ENCODE results near the gene SIK3.

The SIK3 gene

DNA sequence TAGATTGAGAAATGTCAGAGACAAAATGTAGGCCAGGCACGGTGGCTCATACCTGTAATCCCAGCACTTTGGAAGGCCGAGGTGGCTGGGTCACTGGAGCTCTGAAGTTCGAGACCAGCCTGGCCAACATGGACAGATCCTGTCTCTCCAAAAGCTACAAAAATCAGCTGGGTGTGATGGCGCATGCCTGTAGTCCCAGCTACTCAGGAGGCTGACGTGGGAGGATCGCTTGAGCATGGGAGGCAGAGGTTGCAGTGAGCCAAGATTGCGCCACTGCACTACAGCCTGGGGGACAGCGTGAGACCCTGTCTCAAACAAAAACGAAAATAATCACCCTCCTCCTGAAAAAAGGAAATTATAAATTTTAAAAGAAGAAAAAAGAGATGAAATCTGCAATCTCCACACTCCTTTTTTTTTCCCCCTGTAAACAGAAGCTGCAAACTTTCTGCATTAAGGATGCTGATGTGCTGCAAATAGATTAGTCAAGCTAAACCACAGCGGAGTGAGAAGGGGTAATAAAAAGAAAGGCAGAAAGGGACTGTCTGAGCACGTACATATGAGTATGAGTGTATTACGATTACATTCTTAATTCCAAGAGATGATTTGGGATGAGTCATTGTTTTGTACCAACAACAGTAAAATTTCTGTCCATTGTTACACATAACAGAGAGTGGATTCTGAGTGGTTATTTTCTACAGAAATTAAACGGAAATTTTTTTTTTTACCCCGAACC is 87.3 kb downstream of the SIK3 start:
- TF ChIP-seq, protein P1, sequence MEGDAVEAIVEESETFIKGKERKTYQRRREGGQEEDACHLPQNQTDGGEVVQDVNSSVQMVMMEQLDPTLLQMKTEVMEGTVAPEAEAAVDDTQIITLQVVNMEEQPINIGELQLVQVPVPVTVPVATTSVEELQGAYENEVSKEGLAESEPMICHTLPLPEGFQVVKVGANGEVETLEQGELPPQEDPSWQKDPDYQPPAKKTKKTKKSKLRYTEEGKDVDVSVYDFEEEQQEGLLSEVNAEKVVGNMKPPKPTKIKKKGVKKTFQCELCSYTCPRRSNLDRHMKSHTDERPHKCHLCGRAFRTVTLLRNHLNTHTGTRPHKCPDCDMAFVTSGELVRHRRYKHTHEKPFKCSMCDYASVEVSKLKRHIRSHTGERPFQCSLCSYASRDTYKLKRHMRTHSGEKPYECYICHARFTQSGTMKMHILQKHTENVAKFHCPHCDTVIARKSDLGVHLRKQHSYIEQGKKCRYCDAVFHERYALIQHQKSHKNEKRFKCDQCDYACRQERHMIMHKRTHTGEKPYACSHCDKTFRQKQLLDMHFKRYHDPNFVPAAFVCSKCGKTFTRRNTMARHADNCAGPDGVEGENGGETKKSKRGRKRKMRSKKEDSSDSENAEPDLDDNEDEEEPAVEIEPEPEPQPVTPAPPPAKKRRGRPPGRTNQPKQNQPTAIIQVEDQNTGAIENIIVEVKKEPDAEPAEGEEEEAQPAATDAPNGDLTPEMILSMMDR (IDR thresholded peaks at IDR 0.05), result no peak

DNA sequence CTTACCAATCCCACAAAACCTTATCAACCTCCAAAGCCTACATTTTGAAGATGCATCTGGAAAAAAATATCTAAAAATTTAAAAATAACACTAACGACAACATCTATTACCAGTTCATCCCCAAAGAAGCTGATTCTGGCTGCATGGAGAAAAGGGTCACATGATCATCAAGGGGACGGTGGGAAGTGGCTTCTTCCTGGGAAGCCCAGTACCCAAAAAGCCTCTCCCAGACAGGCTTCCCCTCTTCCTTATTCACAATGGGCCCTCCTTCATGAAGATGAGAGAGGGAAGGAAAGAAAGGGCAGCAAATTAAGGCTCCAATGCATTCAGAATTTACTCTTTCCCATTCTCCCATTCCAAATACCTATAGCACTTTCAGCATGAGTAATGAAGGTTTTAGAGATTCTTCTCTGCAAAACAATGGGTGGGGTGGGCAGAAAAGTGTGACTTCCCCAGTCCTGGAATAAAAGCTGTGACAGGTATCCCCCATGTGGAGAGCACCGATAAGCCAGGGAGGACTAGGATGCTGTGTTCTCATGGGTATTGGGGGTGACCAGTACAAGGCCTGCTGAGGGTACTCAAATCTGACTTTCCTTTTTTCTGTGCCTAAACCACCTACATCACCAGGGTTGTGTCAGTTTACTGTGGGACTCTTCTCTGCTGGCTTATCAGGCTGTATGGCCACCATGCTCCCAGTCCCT is 88.2 kb downstream of the SIK3 start:
- TF ChIP-seq, protein P1 (IDR thresholded peaks at IDR 0.05), result no peak

DNA sequence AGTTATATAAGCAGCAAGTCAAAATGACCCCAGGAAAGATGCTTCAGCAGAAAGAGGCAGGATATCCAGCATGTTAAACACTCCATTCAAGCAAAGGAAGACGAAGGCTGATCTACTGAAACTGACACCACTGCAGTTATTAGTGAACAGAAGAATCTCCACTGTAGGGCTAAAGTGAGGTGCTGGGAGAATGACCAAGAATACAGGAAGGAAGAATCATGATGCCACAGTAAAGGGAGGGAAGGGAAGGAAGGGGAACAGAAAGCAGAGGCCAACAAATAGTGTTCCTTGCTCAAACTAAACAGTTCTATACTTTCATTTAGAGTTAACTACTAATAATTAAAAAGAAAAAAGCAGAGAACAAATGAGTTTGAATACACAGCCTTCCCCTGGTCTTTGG is 92.5 kb downstream of the SIK3 start:
- TF ChIP-seq, protein P1 (IDR thresholded peaks at IDR 0.05), result no peak

DNA sequence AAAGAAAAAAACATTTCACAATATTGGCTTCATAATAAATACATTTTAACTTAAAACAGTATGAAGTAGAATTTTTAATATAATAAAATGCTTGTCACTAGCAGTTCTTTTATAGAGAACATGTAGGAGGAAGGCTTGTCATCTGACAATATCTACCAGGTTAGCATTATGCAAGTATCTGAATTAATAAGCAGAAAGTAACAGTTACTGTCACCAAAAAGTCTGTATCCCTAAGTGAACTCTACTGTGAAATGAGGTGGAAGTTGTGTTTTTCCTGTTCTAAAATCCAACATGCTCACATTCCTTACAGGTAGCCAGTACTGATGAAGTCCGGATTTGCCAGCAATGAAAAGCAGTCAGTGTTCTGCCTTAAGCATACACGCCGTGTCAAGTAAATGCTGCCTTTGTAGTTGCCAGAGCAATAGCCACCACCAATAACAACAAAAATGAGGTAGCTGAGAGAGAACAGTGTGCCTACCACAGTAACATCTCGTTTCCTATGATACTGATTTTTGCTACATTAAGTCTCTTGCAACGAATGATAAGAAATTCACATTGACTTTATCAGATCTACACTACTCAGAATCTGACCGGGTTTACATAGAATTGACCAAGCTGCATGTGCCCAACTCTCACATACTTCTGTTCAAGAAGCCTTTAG is 95.5 kb downstream of the SIK3 start:
- TF ChIP-seq, protein P1 (IDR thresholded peaks at IDR 0.05), result no peak

DNA sequence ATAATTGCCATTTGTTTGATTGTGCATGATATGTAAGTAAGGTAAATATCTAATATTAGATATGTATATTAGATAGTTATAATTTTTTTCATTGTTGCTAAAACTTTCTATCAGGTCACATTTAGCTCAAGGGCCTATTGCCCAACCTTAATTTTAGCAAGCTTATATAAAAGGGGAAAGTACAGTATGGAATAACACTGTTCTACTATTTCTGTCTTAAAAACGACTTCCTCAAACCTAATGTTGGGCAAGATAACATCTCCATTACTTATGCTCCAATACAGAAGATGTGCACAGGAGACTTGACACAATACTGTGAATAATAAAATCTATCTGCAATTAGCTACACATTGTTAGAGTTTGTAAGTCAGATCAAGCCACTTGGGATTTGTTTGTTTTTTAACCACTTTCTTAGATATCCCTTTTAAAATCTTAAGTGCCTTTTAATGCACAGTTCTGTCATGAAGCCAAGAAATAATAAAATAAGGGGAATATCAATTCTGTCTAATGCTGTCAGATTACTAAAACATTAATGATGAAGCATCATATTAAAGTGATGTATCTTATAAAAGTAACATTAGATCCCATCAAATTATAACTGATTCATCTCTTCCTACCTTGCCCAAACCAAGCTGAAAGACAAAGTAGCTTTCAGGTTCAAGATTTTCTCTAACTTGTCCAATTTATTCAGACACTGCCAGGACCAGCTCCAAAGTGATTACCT is 98.1 kb downstream of the SIK3 start:
- TF ChIP-seq, protein P1 (IDR thresholded peaks at IDR 0.05), result no peak

DNA sequence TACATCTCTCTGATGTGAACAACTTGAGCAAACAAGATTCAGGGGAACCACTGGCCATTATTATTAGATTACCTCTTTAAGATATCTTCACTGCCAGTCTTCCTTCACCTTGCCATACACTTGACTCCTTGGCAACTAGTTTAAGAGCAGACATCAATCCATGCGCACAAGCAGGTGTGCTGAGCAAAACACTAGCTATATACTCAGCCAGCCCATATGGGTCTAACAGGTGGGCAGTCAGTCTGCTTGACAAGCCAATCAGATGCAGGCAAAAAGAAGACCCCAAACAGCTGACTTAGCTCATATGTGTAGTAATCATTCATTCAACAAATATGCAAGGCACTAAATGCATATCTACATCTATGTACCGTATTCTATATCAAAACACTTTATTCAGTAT is 101.2 kb downstream of the SIK3 start:
- TF ChIP-seq, protein P1 (IDR thresholded peaks at IDR 0.05), result no peak

DNA sequence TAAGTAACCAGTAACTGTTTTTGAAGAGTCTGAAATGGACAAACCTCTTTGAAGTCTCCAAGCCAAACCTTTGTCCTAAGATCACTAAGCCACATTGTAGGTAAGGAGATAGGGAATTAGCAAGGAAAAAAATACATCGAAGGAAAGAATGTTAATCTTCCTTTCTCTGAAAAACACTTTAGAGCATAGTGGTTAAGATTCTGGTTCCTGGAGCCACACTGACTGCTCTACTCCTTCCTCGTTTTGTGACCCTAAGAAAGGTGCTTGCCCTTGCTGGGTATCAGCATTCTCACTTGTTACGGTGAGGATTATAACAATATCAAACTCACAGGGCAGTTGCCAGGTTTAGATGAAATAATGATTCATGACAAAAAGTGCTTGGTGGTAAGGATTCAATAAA is 104.0 kb downstream of the SIK3 start:
- TF ChIP-seq, protein P1 (IDR thresholded peaks at IDR 0.05), result no peak
